GM04504 (cell line): ENCODE measurements around the gene CYP1A1.

Experiments
- DNase-seq: peaks from one replicate; pipeline ENCODE4 v3.0.0-alpha.2; 2012; ENCODE audit warnings: low read depth

The CYP1A1 gene

GRCh38 chr15:74692327-74692726 lies 33.0 kb downstream of the CYP1A1 start:
- DNase-seq = no peak

- DNase-seq = no peak
These were observed 41.6 kb downstream of the CYP1A1 start for GRCh38 chr15:74683758-74684157.

GRCh38 chr15:74682954-74683353 lies 42.4 kb downstream of the CYP1A1 start:
- no peak for DNase-seq

GRCh38 chr15:74680456-74680855 lies 44.9 kb downstream of the CYP1A1 start:
- no peak for DNase-seq

GRCh38 chr15:74676801-74677200 lies 48.5 kb downstream of the CYP1A1 start:
- no peak for DNase-seq

- DNase-seq = no peak
These were observed 51.2 kb downstream of the CYP1A1 start for GRCh38 chr15:74674161-74674560.

- DNase-seq = no peak
These were observed 55.7 kb downstream of the CYP1A1 start for GRCh38 chr15:74669627-74670026.
